Psoas muscle (tissue), 8 donors: ENCODE results near the gene DIRAS3. TPM values are rescaled to one million over a fixed set of nuclear protein-coding genes. Genes with fewer than 3 reads are reported as not detected.

Experiments used
- ATAC-seq, 4 donors: fragments of 200-7000 bp; cut with Tn5 transposase; one replicate each; pipeline ENCODE4 v1.9.1; 2020; ENCODE audit warnings: moderate library complexity in 3 of 4, mild to moderate bottlenecking in 2 of 4
- DNase-seq, 2 donors: peaks; one replicate each; pipeline ENCODE4 v3.0.0-alpha.2; 2020
- H3K27ac ChIP-seq: fragments of 200-600 bp; one replicate; pipeline ENCODE4 v1.8.0; 2022
- H3K27me3 ChIP-seq, 3 donors: fragments of 200-600 bp in 1 of 3; one replicate each; pipeline versions ENCODE4 v1.6.1 to v1.8.0; 2013 to 2022; ENCODE audit warnings: low read length in 2 of 3, mild to moderate bottlenecking in 2 of 3, moderate library complexity in 1 of 3; ENCODE audit not compliant: insufficient read depth in 3 of 3
- H3K36me3 ChIP-seq, 2 donors: fragments of 200-600 bp in 1 of 2; one replicate each; pipeline versions ENCODE4 v1.6.1 to v1.8.0; 2013 to 2022; ENCODE audit warnings: low read depth in 1 of 2, mild to moderate bottlenecking in 1 of 2, moderate library complexity in 1 of 2; ENCODE audit not compliant: insufficient read depth in 1 of 2
- H3K4me1 ChIP-seq: fragments of 200-600 bp; one replicate; pipeline ENCODE4 v1.8.0; 2022
- H3K4me3 ChIP-seq: fragments of 200-600 bp; one replicate; pipeline ENCODE4 v1.8.0; 2022; ENCODE audit warnings: mild to moderate bottlenecking
- H3K9me3 ChIP-seq: fragments of 200-600 bp; one replicate; pipeline ENCODE4 v1.8.0; 2022
- CTCF ChIP-seq: fragments of 200-600 bp; IDR thresholded peaks from one replicate; pipeline ENCODE4 v1.8.0; 2022; ENCODE audit warnings: antibody characterized with exemption
- WGBS, 3 donors: extraction: QIAGEN DNeasy Blood & Tissue Kit; methylation state at CpG; one replicate each; pipeline versions ENCODE4 v1.1.6 to v1.1.7; 2013; 5-methylcytosine and 5-hydroxymethylcytosine counted together
- intact Hi-C, 2 donors: fragments of 100-400 bp; cut with DNase I; formaldehyde crosslinking; loops; one replicate each; pipeline versions ENCODE4 v1.11.0 to v1.14.2; 2022
- polyA plus RNA-seq, 3 donors: library from polyadenylated mRNA; stranded (reverse); fragments of 200-250 nt; gene quantifications; one replicate each; pipeline ENCODE4 v1.2.3, GENCODE V29; 2013
- total RNA-seq, 4 donors: library from RNA; stranded (reverse); fragmentation: NEBNext Ultra II Directional in 2 of 4; extraction: Animal tissue kit (Norgen Biotek cat#: 25700) in 2 of 4; gene quantifications; one replicate each; pipeline versions ENCODE4 v1.2.1 to v1.2.4, GENCODE V29; 2021 to 2023
- donor health status: healthy with polysubstance abuse.
- donor health status: DM: no; HTN: no; CAD: no; lungs with moderate emphysema.
- donor health status: Bipolar disorder and iron deficiency.
- donor health status: healthy.
- donor health status: DM: yes; HTN: yes; CAD: no.
- donor health status: DM: no; HTN: no; CAD: no.
- donor health status: DM: no; HTN: no; CAD: no.
- donor health status: DM: yes; HTN: yes; CAD: no.

Gene DIRAS3
- total and polyA plus RNA-seq, 7 donors = 0.18 to 1.2 (median 0.39) TPM

DNA sequence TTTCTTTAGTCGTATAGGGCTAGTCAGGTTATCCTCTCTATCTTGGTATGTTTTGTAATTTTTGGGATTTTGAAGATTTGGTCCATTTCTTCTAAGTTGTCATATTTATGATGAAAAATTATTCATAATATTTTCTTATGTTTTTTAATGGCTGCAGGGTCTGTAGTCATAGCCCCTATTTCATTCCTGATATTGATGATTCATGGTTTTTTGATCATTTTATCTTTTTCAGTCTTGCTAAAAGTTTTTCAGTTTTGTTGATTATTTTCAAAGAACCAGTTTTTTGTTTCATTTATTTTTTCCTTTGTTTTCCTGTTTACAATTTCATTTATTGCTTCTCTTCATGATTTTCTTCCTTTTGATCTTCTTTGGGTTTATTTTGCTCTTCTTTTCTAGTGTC lies 50.2 kb downstream of the DIRAS3 start:
- Histone ChIP-seq H3K27me3 (no peaks in the 10 kb centered on the region), H3K36me3 (no peaks in the 10 kb centered on the region), H3K27ac (no peak overlapping the region), H3K9me3 (peaks cover 13% of the 10 kb centered on the region), H3K4me3 (no peak overlapping the region), H3K4me1 (no peaks in the 10 kb centered on the region)
- ATAC-seq (no peak), DNase-seq (no peak)
- intact Hi-C loops = no loop called here
- WGBS, 3 donors = 0 to 1% (median 0%) methylated on average over 1 of the region's 1 CpG
- TF ChIP-seq CTCF = no peak

DNA sequence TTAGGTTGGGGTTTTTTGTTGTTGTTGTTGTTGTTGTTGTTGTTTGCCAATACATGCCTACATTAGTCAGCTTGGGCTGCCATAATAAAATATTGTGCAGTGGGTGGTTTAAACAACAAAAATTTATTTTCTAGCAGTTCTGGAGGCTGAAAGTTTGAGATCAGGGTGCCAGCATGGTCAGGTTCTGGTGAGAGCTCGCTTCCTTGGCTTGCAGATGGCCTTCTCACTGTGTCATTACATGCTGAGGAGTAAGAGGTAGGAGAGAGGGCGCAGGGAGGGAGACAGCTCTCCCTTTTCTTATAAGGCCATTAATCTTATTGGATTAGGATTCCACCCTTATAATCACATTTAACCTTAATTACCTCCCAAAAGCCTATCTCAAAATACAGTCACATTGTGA lies 52.7 kb downstream of the DIRAS3 start:
- H3K36me3 ChIP-seq = no peaks in the 10 kb centered on the region
- H3K4me3 ChIP-seq = no peak overlapping the region
- no peak overlapping the region for H3K27ac ChIP-seq
- ATAC-seq = no peak
- intact Hi-C loops = no loop called here
- 87 to 88% (median 88%) methylated on average over 2 of the region's 2 CpGs for WGBS, 3 donors
- no peak for DNase-seq
- peaks cover 24% of the 10 kb centered on the region for H3K9me3 ChIP-seq
- no peaks in the 10 kb centered on the region for H3K27me3 ChIP-seq
- no peak for TF ChIP-seq CTCF
- H3K4me1 ChIP-seq = no peaks in the 10 kb centered on the region

Other genes with a start within 250 kb of the DIRAS3 start
- gene GNG12, start 217.2 kb downstream of the DIRAS3 start, total RNA-seq = 10 to 100 TPM; 18.6 to 25.1 (median 20.3) TPM
- 10 to 100 TPM in 1 of 3 donors, 1 to 10 TPM in 2; 8.9 to 15.2 (median 9.0) TPM for gene GNG12, start 217.2 kb downstream of the DIRAS3 start, polyA plus RNA-seq
- 10 to 100 TPM; 15.2 to 32.3 (median 17.5) TPM for gene WLS, start 181.9 kb upstream of the DIRAS3 start, total RNA-seq
- 1 to 10 TPM; 3.1 to 9.0 (median 4.5) TPM for gene WLS, start 181.9 kb upstream of the DIRAS3 start, polyA plus RNA-seq